Ureter (tissue), 1 donor: Measurements from ENCODE around the gene RTL1. TPM values are rescaled to one million over a fixed set of nuclear protein-coding genes. Genes with fewer than 3 reads are reported as not detected.

Experiments used
- DNase-seq: peaks from one replicate; pipeline ENCODE4 v3.0.0-alpha.2; 2020; ENCODE audit warnings: low spot score
- total RNA-seq: library from RNA; stranded (reverse); gene quantifications from one replicate; pipeline ENCODE4 v1.2.4, GENCODE V29; 2023
- donor health status: DM: yes; HTN: yes; CAD: no.

Gene RTL1
- total RNA-seq, 1 donor from 2014 or later: not detected

GRCh38 chr14:100851586-100851916 lies 52.0 kb downstream of the RTL1 start:
- DNase-seq: no peak

GRCh38 chr14:100850841-100851585 lies 52.5 kb downstream of the RTL1 start:
- DNase-seq: peak; percentile 70

GRCh38 chr14:100849115-100849781 lies 54.3 kb downstream of the RTL1 start:
- DNase-seq: no peak

- no peak for DNase-seq
These were observed 57.1 kb downstream of the RTL1 start for GRCh38 chr14:100846309-100846859.

- DNase-seq: no peak
These were observed 58.2 kb downstream of the RTL1 start for GRCh38 chr14:100845341-100845740.

GRCh38 chr14:100844846-100845245 lies 58.7 kb downstream of the RTL1 start:
- DNase-seq: no peak

GRCh38 chr14:100844421-100844820 lies 59.1 kb downstream of the RTL1 start:
- DNase-seq: no peak

GRCh38 chr14:100844082-100844408 lies 59.5 kb downstream of the RTL1 start:
- no peak for DNase-seq

GRCh38 chr14:100842799-100843198 lies 60.7 kb downstream of the RTL1 start:
- DNase-seq: no peak

- DNase-seq: no peak
These were observed 61.6 kb downstream of the RTL1 start for GRCh38 chr14:100841761-100842403.

GRCh38 chr14:100841066-100841760 lies 62.3 kb downstream of the RTL1 start:
- DNase-seq: no peak

- no peak for DNase-seq
These were observed 63.0 kb downstream of the RTL1 start for GRCh38 chr14:100840286-100841065.

- no peak for DNase-seq
These were observed 63.8 kb downstream of the RTL1 start for GRCh38 chr14:100839681-100840111.

- DNase-seq: no peak
These were observed 64.3 kb downstream of the RTL1 start for GRCh38 chr14:100839315-100839585.

GRCh38 chr14:100838493-100839314 lies 64.8 kb downstream of the RTL1 start:
- DNase-seq: no peak

- no peak for DNase-seq
These were observed 65.6 kb downstream of the RTL1 start for GRCh38 chr14:100837805-100838350.

GRCh38 chr14:100836941-100837804 lies 66.3 kb downstream of the RTL1 start:
- no peak for DNase-seq

GRCh38 chr14:100836311-100836805 lies 67.2 kb downstream of the RTL1 start:
- no peak for DNase-seq
